ENCODE data around the gene CCDC51. TPM values are rescaled to one million over a fixed set of nuclear protein-coding genes. Genes with fewer than 3 reads are reported as not detected.
A peak's percentile ranks its signal among the peaks of the same experiment; 100 is the strongest.

Gene CCDC51
- total and polyA plus RNA-seq, 9 of the 15 experiments (the other 6 are each of a cell fraction or from before 2014, with no cell fraction given), result 6.5 to 18.6 (median 15.7) TPM

DNA sequence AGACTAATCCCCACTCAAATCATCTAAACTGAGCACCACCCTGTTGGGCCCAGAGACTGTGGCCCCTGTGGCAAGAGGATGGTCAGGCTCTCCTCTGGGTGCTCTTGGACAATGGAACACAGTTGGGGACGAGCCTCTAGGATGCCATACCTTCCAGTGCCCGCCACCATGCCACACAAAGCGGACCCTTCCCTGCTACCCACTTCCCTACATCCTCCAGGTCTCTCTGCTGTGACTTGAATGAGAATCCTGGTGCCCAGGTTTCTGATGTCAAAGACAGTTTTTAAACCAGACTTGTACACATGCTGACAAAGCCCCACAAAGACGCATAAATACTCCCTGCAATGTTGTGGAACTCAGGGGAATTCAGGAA lies 4.7 kb downstream of the CCDC51 start:
- Histone ChIP-seq H3K4me2 (ENCODE audit: insufficient read depth, low read length) (no peak overlapping the region), H2AFZ (ENCODE audit: low read depth, low read length) (no peak overlapping the region), H3K4me1 (replicated peaks in 1 of 2; ENCODE audit: control insufficient read depth in 2 of 2, insufficient read depth in 2 of 2, low read length in 2 of 2) (peaks cover 15 to 17% of the 10 kb centered on the region in 2 experiments; a peak in 4 of 5 replicates), H3K9me3 (replicated peaks; ENCODE audit: control insufficient read depth, insufficient read depth, low read depth, low read length) (no peaks in the 10 kb centered on the region), H3K36me3 (ENCODE audit: control insufficient read depth, insufficient read depth, low read length) (peaks cover 32% of the 10 kb centered on the region; the same call in 2 of the 3 replicates), H3K4me3 (no peak overlapping the region), H3K79me2 (ENCODE audit: control insufficient read depth, insufficient read depth, low read length) (peaks cover 16% of the 10 kb centered on the region), H3K9ac (ENCODE audit: insufficient read depth in 1 of 2, low read depth in 2 of 2, low read length in 2 of 2) (no peak overlapping the region), H3K27me3 (ENCODE audit: control insufficient read depth in 2 of 2, insufficient read depth in 2 of 2, low read length in 2 of 2) (no peaks in the 10 kb centered on the region), H4K20me1 (replicated peaks; ENCODE audit: control insufficient read depth, insufficient read depth, low read length) (no peaks in the 10 kb centered on the region), H3K9me1 (ENCODE audit: control insufficient read depth, insufficient read depth, low read length) (peaks cover 6% of the 10 kb centered on the region), H3K27ac (ENCODE audit: extremely low read depth, low read depth, low read length) (no peak overlapping the region)
- in situ Hi-C loops (cut with MboI), result loop anchor here (5.0 to 10.0 kb wide), 4 partner anchors 33 to 240 kb away; no protein-coding TSS in a partner anchor
- no TSS peak for BruUV-seq (replicated peaks)
- CTCF ChIA-PET (ENCODE audit: low intra/inter-chr PET ratio), result interaction anchor here (0.6 to 4.6 kb wide), 7 partner anchors 34 to 281 kb away, joined by 3 to 59 read pairs (median 4); no protein-coding TSS in a partner anchor
- POLR2A ChIA-PET, result interaction anchor here (0.7 to 2.3 kb wide), 4 partner anchors 11 to 523 kb away, joined by 4 to 21 read pairs (median 6); partner anchors contain the start of gene ATRIP
- WGBS (ENCODE audit: insufficient coverage, low coverage, missing lambda C conversion rate), result 100% methylated on average over 3 of the region's 4 CpGs
- FAIRE-seq, result no peak
- TF ChIP-seq HMG20B (CRISPR knock-in tag; IDR thresholded peaks at IDR 0.05) (no peak), RB1 (IDR thresholded peaks at IDR 0.05; ENCODE audit: low read depth) (no peak), KDM1A (IDR thresholded peaks at IDR 0.05) (no peak)
- no peak for ATAC-seq
- intact Hi-C loops (cut with micrococcal nuclease), result no loop called here
- DNase-seq (ENCODE audit: extremely low read depth in 1 of 4, low spot score in 3 of 4), result no peak

DNA sequence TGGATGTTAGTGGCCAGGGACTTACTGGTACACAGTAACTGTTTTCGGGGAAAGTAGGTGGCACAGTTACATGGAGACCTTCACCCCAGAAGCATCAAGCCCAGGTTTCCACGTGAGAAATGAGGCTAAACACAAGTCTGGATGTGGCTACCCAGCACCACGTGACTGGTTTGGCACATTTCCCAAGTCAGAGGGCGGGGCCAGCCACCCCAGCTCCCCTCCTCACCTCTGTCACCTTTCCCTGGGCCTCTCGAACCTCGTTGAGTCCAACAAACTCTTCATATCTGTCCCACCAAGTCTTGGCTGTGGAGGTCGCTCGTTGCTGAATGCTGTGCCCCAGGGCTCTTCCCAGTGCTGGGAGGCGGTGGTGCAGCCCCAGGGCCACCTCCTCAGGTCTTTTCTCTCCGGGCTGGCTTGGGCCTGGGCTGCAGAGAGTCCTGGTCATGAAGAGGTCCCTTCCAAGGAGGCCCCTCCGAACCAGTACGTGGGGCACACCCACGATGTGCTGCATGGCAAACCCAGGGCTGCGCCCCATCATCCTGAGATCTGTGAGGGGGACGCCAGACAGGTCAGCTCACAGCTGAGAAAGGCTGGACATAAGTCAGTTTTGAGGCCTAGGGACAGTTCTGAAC lies 5.2 kb downstream of the CCDC51 start:
- peaks cover 6% of the 10 kb centered on the region for H3K9me1 ChIP-seq (ENCODE audit: control insufficient read depth, insufficient read depth, low read length)
- ChIA-PET POLR2A (interaction anchor here (0.7 kb wide), 1 partner anchor 523 kb away, joined by 4 read pairs; no protein-coding TSS in a partner anchor), CTCF (ENCODE audit: low intra/inter-chr PET ratio) (interaction anchor here (1.7 to 4.6 kb wide), 3 partner anchors 34 to 240 kb away, joined by 5 to 59 read pairs (median 10); no protein-coding TSS in a partner anchor)
- no peaks in the 10 kb centered on the region for H3K27me3 ChIP-seq (ENCODE audit: control insufficient read depth in 2 of 2, insufficient read depth in 2 of 2, low read length in 2 of 2)
- H4K20me1 ChIP-seq (replicated peaks; ENCODE audit: control insufficient read depth, insufficient read depth, low read length), result no peaks in the 10 kb centered on the region
- H3K27ac ChIP-seq (ENCODE audit: extremely low read depth, low read depth, low read length), result no peak overlapping the region; the same call in 2 of the 3 replicates
- 64% methylated on average over 11 of the region's 15 CpGs for WGBS (ENCODE audit: insufficient coverage, low coverage, missing lambda C conversion rate)
- peak in 3 of 4 experiments; percentile 28 to 55 (median 37) for DNase-seq (ENCODE audit: extremely low read depth in 1 of 4, low spot score in 3 of 4)
- BruUV-seq (replicated peaks), result no TSS peak
- H2AFZ ChIP-seq (ENCODE audit: low read depth, low read length), result no peak overlapping the region
- in situ Hi-C loops (cut with MboI), result loop anchor here (5.0 to 10.0 kb wide), 4 partner anchors 32 to 240 kb away; no protein-coding TSS in a partner anchor
- H3K79me2 ChIP-seq (ENCODE audit: control insufficient read depth, insufficient read depth, low read length), result peaks cover 12% of the 10 kb centered on the region
- FAIRE-seq, result peak; percentile 40
- H3K36me3 ChIP-seq (ENCODE audit: control insufficient read depth, insufficient read depth, low read length), result peaks cover 32% of the 10 kb centered on the region; the same call in 2 of the 3 replicates
- no peak overlapping the region for H3K4me3 ChIP-seq
- no peaks in the 10 kb centered on the region for H3K9me3 ChIP-seq (replicated peaks; ENCODE audit: control insufficient read depth, insufficient read depth, low read depth, low read length)
- H3K4me1 ChIP-seq (replicated peaks in 1 of 2; ENCODE audit: control insufficient read depth in 2 of 2, insufficient read depth in 2 of 2, low read length in 2 of 2), result peaks cover 17% of the 10 kb centered on the region in 2 experiments; a peak in 4 of 5 replicates
- H3K4me2 ChIP-seq (ENCODE audit: insufficient read depth, low read length), result no peak overlapping the region
- no peak for ATAC-seq
- H3K9ac ChIP-seq (ENCODE audit: insufficient read depth in 1 of 2, low read depth in 2 of 2, low read length in 2 of 2), result peak overlapping the region in 1 of 2 experiments; percentile 78; a peak in 2 of 4 replicates
- intact Hi-C loops (cut with micrococcal nuclease), result no loop called here
- TF ChIP-seq MTA2 (IDR thresholded peaks at IDR 0.05; ENCODE audit: low read depth) (no peak), TOE1 (IDR thresholded peaks at IDR 0.05; ENCODE audit: borderline replicate concordance) (peak; percentile 74), TOE1 (CRISPR knock-in tag; IDR thresholded peaks at IDR 0.05; ENCODE audit: borderline replicate concordance, low read depth) (no peak), RAD51 (IDR thresholded peaks at IDR 0.05; ENCODE audit: borderline replicate concordance, low read depth) (peak; percentile 80), SUPT5H (IDR thresholded peaks at IDR 0.05) (no peak), YY1 (IDR thresholded peaks at IDR 0.05; ENCODE audit: borderline replicate concordance in 1 of 3, control insufficient read depth in 1 of 3, extremely low read depth in 1 of 3, insufficient read depth in 3 of 3, insufficient read length in 1 of 3, insufficient replicate concordance in 2 of 3, low read depth in 1 of 3, low read length in 2 of 3) (no peak)
- TF ChIP-seq, protein P1, sequence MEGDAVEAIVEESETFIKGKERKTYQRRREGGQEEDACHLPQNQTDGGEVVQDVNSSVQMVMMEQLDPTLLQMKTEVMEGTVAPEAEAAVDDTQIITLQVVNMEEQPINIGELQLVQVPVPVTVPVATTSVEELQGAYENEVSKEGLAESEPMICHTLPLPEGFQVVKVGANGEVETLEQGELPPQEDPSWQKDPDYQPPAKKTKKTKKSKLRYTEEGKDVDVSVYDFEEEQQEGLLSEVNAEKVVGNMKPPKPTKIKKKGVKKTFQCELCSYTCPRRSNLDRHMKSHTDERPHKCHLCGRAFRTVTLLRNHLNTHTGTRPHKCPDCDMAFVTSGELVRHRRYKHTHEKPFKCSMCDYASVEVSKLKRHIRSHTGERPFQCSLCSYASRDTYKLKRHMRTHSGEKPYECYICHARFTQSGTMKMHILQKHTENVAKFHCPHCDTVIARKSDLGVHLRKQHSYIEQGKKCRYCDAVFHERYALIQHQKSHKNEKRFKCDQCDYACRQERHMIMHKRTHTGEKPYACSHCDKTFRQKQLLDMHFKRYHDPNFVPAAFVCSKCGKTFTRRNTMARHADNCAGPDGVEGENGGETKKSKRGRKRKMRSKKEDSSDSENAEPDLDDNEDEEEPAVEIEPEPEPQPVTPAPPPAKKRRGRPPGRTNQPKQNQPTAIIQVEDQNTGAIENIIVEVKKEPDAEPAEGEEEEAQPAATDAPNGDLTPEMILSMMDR (IDR thresholded peaks at IDR 0.05 in 2 of 3, conservative IDR thresholded peaks at IDR 0.05 in 1 of 3; ENCODE audit: insufficient read depth in 2 of 3, low read depth in 1 of 3, low read length in 3 of 3), result no peak
- TF ChIP-seq, protein P2, sequence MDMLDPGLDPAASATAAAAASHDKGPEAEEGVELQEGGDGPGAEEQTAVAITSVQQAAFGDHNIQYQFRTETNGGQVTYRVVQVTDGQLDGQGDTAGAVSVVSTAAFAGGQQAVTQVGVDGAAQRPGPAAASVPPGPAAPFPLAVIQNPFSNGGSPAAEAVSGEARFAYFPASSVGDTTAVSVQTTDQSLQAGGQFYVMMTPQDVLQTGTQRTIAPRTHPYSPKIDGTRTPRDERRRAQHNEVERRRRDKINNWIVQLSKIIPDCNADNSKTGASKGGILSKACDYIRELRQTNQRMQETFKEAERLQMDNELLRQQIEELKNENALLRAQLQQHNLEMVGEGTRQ (CRISPR knock-in tag; IDR thresholded peaks at IDR 0.05), result peak; percentile 88

Data from K562 (cell line).